CD4-positive, CD25-positive, alpha-beta regulatory T cell (primary cell): Measurements from ENCODE around the gene KIFC3. TPM values are rescaled to one million over a fixed set of nuclear protein-coding genes. Genes with fewer than 3 reads are reported as not detected.
A peak's percentile ranks its signal among the peaks of the same experiment; 100 is the strongest.
"Not testable (repeated sequence)": the region's sequence is repeated elsewhere in the genome, so short reads cannot be mapped to it uniquely, and the experiment has no call there.

Experiments used
- ATAC-seq, 2 donors: fragments of 150-1000 bp; cut with Tn5 transposase; one replicate each; pipeline ENCODE4 v1.10.0; 2021; ENCODE audit warnings: low read depth in 2 of 2, moderate number of reproducible peaks in 2 of 2, moderate library complexity in 1 of 2
- DNase-seq, 3 donors: peaks; one replicate each; pipeline versions ENCODE4 v3.0.0 to v3.0.0-alpha.2; 2012 to 2022; ENCODE audit warnings: mixed read lengths in 1 of 3
- H3K27ac ChIP-seq: one replicate; pipeline ENCODE4 v1.7.0; 2013; ENCODE audit warnings: mild to moderate bottlenecking, low read length; ENCODE audit not compliant: insufficient read depth, poor library complexity, severe bottlenecking
- H3K27me3 ChIP-seq: one replicate; pipeline ENCODE4 v1.7.0; 2013; ENCODE audit warnings: low read length; ENCODE audit not compliant: control insufficient read depth, insufficient read depth
- H3K36me3 ChIP-seq: one replicate; pipeline ENCODE4 v1.7.0; 2013; ENCODE audit warnings: mild to moderate bottlenecking, low read length, moderate library complexity; ENCODE audit not compliant: control insufficient read depth, insufficient read depth
- H3K4me1 ChIP-seq: 2 replicates; pipeline ENCODE4 v1.7.0; 2013; ENCODE audit warnings: mild to moderate bottlenecking, low read length; ENCODE audit not compliant: insufficient read depth, control insufficient read depth, poor library complexity, severe bottlenecking
- H3K4me3 ChIP-seq: one replicate; pipeline ENCODE4 v1.7.0; 2013; ENCODE audit warnings: low read depth, mild to moderate bottlenecking, low read length, moderate library complexity
- H3K9me3 ChIP-seq, 2 experiments: 1 replicate in 1 of 2; 2 replicates in 1 of 2; pipeline ENCODE4 v1.7.0; 2013; ENCODE audit warnings: low read length in 2 of 2, mild to moderate bottlenecking in 1 of 2, moderate library complexity in 1 of 2; ENCODE audit not compliant: control insufficient read depth in 2 of 2
- H3K27ac Mint-ChIP-seq, 3 donors: one replicate each; pipeline ENCODE4 v1.8.0; 2020 to 2022; ENCODE audit warnings: mild to moderate bottlenecking in 3 of 3, mixed read lengths in 3 of 3, moderate library complexity in 2 of 3
- H3K27me3 Mint-ChIP-seq: one replicate; pipeline ENCODE4 v1.8.0; 2022; ENCODE audit warnings: mild to moderate bottlenecking, mixed read lengths
- H3K36me3 Mint-ChIP-seq: one replicate; pipeline ENCODE4 v1.8.0; 2020; ENCODE audit warnings: mixed read lengths
- H3K4me1 Mint-ChIP-seq, 4 donors: one replicate each; pipeline ENCODE4 v1.8.0; 2020 to 2022; ENCODE audit warnings: mixed read lengths in 4 of 4, mild to moderate bottlenecking in 1 of 4
- H3K4me3 Mint-ChIP-seq, 4 donors: one replicate each; pipeline ENCODE4 v1.8.0; 2020 to 2022; ENCODE audit warnings: mild to moderate bottlenecking in 4 of 4, mixed read lengths in 4 of 4, moderate library complexity in 3 of 4
- H3K9me3 Mint-ChIP-seq, 7 donors: one replicate each; pipeline ENCODE4 v1.8.0; 2020 to 2022; ENCODE audit warnings: mixed read lengths in 7 of 7, mild to moderate bottlenecking in 3 of 7, moderate library complexity in 2 of 7
- polyA plus RNA-seq, 4 donors: library from polyadenylated mRNA; unstranded; fragments of 300-500 nt; fragmentation: Illumina TruSeq; gene quantifications; one replicate each; pipeline ENCODE4 v1.2.3, GENCODE V29; 2021
- total RNA-seq: library from RNA; stranded (reverse); gene quantifications from one replicate; pipeline ENCODE4 v1.2.3, GENCODE V29; 2022

KIFC3 gene
- total and polyA plus RNA-seq, 5 donors from 2014 or later = 1.2 TPM; not detected in 4

GRCh38 chr16:57811340-57811739 is 9.0 kb upstream of the KIFC3 start:
- not testable (repeated sequence) for H3K9me3 ChIP-seq, H3K9me3 Mint-ChIP-seq, DNase-seq, H3K4me3 Mint-ChIP-seq, H3K36me3 ChIP-seq, H3K36me3 Mint-ChIP-seq, H3K27me3 ChIP-seq, ATAC-seq, H3K27ac ChIP-seq, H3K4me3 ChIP-seq
- Mint-ChIP-seq H3K4me1 (peaks cover 5 to 21% (median 14%) of the 10 kb centered on the region in 4 donors), H3K27me3 (peaks cover 34% of the 10 kb centered on the region), H3K27ac (peak overlapping the region in 1 of 3 donors; percentile 93)
- H3K4me1 ChIP-seq = peaks cover 23% of the 10 kb centered on the region

DNA sequence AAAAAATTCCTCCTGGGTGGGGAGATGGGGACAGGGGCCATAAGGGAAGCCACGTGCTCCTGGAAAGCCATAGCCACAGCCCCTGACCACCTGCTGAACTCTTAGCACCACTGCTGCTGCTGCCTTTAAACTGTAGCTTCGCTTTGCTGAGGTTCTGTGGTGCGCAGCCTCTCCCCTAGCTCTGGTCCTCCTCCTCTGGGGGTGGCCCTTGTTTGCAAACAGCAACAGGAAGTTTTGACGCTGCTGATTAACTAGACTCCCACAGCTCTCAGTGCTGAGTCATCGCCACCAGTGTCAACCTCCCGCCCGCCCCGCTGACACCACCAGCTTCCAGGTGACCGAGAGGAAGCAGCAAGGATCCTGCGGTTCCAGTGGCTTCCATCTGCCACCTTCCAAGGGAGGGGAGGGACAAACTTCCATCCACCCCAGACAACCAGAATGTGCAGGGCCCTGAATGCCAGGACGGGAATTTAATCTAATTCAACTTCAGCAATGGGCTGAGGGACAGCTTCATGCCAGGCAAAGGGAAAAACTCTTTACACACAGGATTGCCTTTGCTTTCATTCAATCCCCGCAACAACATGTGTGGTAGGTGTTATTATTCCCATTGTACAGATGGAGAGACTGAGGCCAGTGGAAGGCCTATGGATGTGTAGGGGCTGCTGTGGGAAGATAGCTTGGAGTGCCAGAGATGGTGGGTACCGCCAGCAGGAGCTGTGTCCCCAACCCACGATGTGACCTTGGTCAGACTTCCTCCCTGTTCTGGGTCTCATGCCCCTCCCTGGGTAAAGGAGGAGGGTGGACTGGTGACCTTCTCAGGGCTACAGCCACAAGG is 8.1 kb upstream of the KIFC3 start:
- DNase-seq (peak; percentile 27 to 81 (median 36)), ATAC-seq (peak; percentile 87 to 90)
- H3K36me3 Mint-ChIP-seq = no peaks in the 10 kb centered on the region
- H3K27ac Mint-ChIP-seq = no peak overlapping the region
- peaks cover 5 to 23% (median 15%) of the 10 kb centered on the region in 4 donors for H3K4me1 Mint-ChIP-seq
- no peaks in the 10 kb centered on the region for H3K9me3 ChIP-seq
- H3K4me1 ChIP-seq = peaks cover 23% of the 10 kb centered on the region
- no peak overlapping the region for H3K4me3 Mint-ChIP-seq
- H3K27me3 Mint-ChIP-seq = peaks cover 34% of the 10 kb centered on the region
- H3K36me3 ChIP-seq = no peaks in the 10 kb centered on the region
- no peaks in the 10 kb centered on the region for H3K9me3 Mint-ChIP-seq
- H3K27me3 ChIP-seq = peaks cover 9% of the 10 kb centered on the region
- H3K4me3 ChIP-seq = no peak overlapping the region
- H3K27ac ChIP-seq = no peak overlapping the region

GRCh38 chr16:57809276-57810196 is 7.2 kb upstream of the KIFC3 start:
- Histone ChIP-seq H3K27ac (no peak overlapping the region), H3K27me3 (peaks cover 9% of the 10 kb centered on the region), H3K36me3 (no peaks in the 10 kb centered on the region), H3K4me3 (no peak overlapping the region), H3K4me1 (peaks cover 23% of the 10 kb centered on the region), H3K9me3 (no peaks in the 10 kb centered on the region)
- Mint-ChIP-seq H3K4me1 (peaks cover 5 to 23% (median 15%) of the 10 kb centered on the region in 4 donors), H3K27me3 (peaks cover 39% of the 10 kb centered on the region), H3K9me3 (no peaks in the 10 kb centered on the region), H3K4me3 (no peak overlapping the region), H3K36me3 (no peaks in the 10 kb centered on the region), H3K27ac (no peak overlapping the region)
- DNase-seq = no peak
- ATAC-seq = no peak

GRCh38 chr16:57808589-57809228 is 6.4 kb upstream of the KIFC3 start:
- Histone ChIP-seq H3K4me1 (peaks cover 23% of the 10 kb centered on the region), H3K4me3 (no peak overlapping the region), H3K27ac (no peak overlapping the region), H3K27me3 (peaks cover 9% of the 10 kb centered on the region), H3K9me3 (no peaks in the 10 kb centered on the region), H3K36me3 (no peaks in the 10 kb centered on the region)
- DNase-seq (no peak), ATAC-seq (no peak)
- Mint-ChIP-seq H3K36me3 (no peaks in the 10 kb centered on the region), H3K4me3 (peak overlapping the region in 2 of 4 donors; percentile 34 to 41), H3K27ac (peak overlapping the region in 1 of 3 donors; percentile 62), H3K4me1 (peaks cover 7 to 23% (median 15%) of the 10 kb centered on the region in 4 donors), H3K9me3 (no peaks in the 10 kb centered on the region), H3K27me3 (peaks cover 47% of the 10 kb centered on the region)

DNA sequence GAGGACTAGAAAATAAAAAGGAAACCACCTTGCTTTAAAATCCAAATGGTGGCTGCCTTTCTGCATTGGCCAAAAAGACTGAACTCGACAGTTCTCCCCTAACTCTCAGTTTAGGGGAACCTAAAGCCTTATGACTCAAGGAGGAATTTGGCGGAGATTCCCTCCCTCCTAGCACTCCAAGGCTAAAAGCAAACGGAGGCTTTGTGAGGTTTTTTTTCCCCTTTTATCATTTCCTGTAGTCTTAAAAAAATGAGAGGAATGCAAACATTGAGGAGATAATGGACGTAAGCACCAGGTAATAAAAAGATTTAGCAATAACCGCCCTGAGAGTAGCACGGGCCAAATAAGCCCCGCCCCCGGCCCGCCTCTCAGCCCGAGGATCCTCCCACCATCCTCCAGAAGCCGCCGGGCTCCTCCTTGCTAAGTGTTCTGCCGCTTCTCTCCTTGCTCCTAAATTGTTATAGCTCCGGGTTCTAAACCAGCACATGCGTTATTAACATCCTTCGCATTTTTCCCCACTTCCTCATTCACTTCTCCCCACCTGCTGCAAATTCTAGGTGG is 5.8 kb upstream of the KIFC3 start:
- Histone ChIP-seq H3K4me1 (peaks cover 23% of the 10 kb centered on the region), H3K9me3 (no peaks in the 10 kb centered on the region), H3K4me3 (no peak overlapping the region), H3K27ac (no peak overlapping the region), H3K27me3 (peaks cover 9% of the 10 kb centered on the region), H3K36me3 (no peaks in the 10 kb centered on the region)
- Mint-ChIP-seq H3K27me3 (peaks cover 53% of the 10 kb centered on the region), H3K4me1 (peaks cover 7 to 24% (median 15%) of the 10 kb centered on the region in 4 donors), H3K36me3 (no peaks in the 10 kb centered on the region), H3K4me3 (peak overlapping the region in 2 of 4 donors; percentile 34 to 41), H3K27ac (no peak overlapping the region), H3K9me3 (no peaks in the 10 kb centered on the region)
- ATAC-seq = peak in 1 of 2 donors; percentile 25
- peak; percentile 8 to 69 (median 16) for DNase-seq

GRCh38 chr16:57807252-57807967 is 5.1 kb upstream of the KIFC3 start:
- no peaks in the 10 kb centered on the region for H3K36me3 ChIP-seq
- H3K27ac Mint-ChIP-seq = no peak overlapping the region
- no peak overlapping the region for H3K27ac ChIP-seq
- H3K9me3 ChIP-seq = no peaks in the 10 kb centered on the region
- peaks cover 9% of the 10 kb centered on the region for H3K27me3 ChIP-seq
- H3K27me3 Mint-ChIP-seq = peaks cover 59% of the 10 kb centered on the region
- peaks cover 0 to 4% (median 0%) of the 10 kb centered on the region in 7 donors for H3K9me3 Mint-ChIP-seq
- DNase-seq (no peak), ATAC-seq (no peak)
- no peak overlapping the region for H3K4me3 ChIP-seq
- H3K4me1 Mint-ChIP-seq = peaks cover 8 to 30% (median 19%) of the 10 kb centered on the region in 4 donors
- H3K4me1 ChIP-seq = peaks cover 23% of the 10 kb centered on the region
- H3K36me3 Mint-ChIP-seq = peaks cover 3% of the 10 kb centered on the region
- no peak overlapping the region for H3K4me3 Mint-ChIP-seq
